Astrocyte (in vitro differentiated cells and primary cell): Measurements from ENCODE around the gene GABRA6.

ENCODE experiments used
- CTCF ChIP-seq: IDR thresholded peaks from 2 replicates; pipeline ENCODE4 v1.5.1; 2011; ENCODE audit warnings: low read depth, mild to moderate bottlenecking, inconsistent platforms, low read length, moderate library complexity; ENCODE audit not compliant: insufficient read depth
- EZH2 ChIP-seq: IDR thresholded peaks from 2 replicates; pipeline ENCODE4 v1.6.1; 2012; ENCODE audit warnings: mild to moderate bottlenecking, low read length, inconsistent platforms; ENCODE audit not compliant: insufficient read depth

- TF ChIP-seq CTCF (no peak), EZH2 (no peak)
Measured at GRCh38 chr5:161709239-161709638, 23.7 kb downstream of the GABRA6 start.
